Activated naive CD4-positive, alpha-beta T cell treated with anti-CD3 and anti-CD28 coated beads, Interleukin-2, amount 50 U/mL, for 24 hours (primary cell): ENCODE data around the gene S100B.
A peak's percentile ranks its signal among the peaks of the same experiment; 100 is the strongest.

Experiments
- H3K27ac Mint-ChIP-seq: one replicate; pipeline ENCODE4 v1.8.0; 2021; ENCODE audit warnings: mild to moderate bottlenecking, mixed read lengths
- H3K27me3 Mint-ChIP-seq: one replicate; pipeline ENCODE4 v1.8.0; 2021; ENCODE audit warnings: mixed read lengths
- H3K36me3 Mint-ChIP-seq: one replicate; pipeline ENCODE4 v1.8.0; 2021; ENCODE audit warnings: mixed read lengths
- H3K4me1 Mint-ChIP-seq: one replicate; pipeline ENCODE4 v1.8.0; 2021; ENCODE audit warnings: mixed read lengths
- H3K4me3 Mint-ChIP-seq: one replicate; pipeline ENCODE4 v1.8.0; 2021; ENCODE audit warnings: mild to moderate bottlenecking, mixed read lengths
- H3K9me3 Mint-ChIP-seq: one replicate; pipeline ENCODE4 v1.8.0; 2021; ENCODE audit warnings: mixed read lengths

The S100B gene

DNA sequence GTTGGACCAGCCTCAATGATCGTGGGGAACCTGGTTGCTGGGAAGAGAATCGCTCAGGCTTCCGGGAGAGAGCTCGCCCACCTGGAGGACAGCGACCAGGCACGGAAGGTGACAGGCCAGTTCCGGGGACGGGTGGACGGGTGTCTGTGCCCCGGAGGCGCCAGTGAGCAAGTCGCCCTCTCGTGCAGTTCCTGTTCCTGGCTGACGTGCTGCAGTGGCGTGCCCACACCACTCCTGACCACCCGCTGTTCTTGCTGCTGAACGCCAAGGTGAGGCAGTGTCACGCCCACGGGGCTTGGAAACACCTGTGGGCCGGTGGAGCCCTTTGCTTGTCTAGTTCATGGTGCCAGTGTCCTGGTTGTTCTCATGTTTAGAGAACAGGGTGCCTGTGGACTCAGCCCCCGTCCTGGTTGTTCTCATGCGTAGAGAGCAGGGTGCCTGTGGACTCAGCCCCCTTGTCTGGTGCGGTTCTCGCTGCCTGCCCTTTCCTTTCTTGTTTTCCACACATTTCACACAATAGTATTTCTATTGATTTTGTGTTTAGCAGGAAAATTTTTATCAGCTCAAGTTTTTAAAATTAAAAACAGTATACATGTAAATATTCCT is 53.1 kb downstream of the S100B start:
- H3K4me3 Mint-ChIP-seq = peak overlapping the region; percentile 72
- H3K27ac Mint-ChIP-seq = peak overlapping the region; percentile 91
- H3K27me3 Mint-ChIP-seq = no peaks in the 10 kb centered on the region
- peaks cover 72% of the 10 kb centered on the region for H3K4me1 Mint-ChIP-seq
- peaks cover 4% of the 10 kb centered on the region for H3K9me3 Mint-ChIP-seq
- H3K36me3 Mint-ChIP-seq = peaks cover 18% of the 10 kb centered on the region

DNA sequence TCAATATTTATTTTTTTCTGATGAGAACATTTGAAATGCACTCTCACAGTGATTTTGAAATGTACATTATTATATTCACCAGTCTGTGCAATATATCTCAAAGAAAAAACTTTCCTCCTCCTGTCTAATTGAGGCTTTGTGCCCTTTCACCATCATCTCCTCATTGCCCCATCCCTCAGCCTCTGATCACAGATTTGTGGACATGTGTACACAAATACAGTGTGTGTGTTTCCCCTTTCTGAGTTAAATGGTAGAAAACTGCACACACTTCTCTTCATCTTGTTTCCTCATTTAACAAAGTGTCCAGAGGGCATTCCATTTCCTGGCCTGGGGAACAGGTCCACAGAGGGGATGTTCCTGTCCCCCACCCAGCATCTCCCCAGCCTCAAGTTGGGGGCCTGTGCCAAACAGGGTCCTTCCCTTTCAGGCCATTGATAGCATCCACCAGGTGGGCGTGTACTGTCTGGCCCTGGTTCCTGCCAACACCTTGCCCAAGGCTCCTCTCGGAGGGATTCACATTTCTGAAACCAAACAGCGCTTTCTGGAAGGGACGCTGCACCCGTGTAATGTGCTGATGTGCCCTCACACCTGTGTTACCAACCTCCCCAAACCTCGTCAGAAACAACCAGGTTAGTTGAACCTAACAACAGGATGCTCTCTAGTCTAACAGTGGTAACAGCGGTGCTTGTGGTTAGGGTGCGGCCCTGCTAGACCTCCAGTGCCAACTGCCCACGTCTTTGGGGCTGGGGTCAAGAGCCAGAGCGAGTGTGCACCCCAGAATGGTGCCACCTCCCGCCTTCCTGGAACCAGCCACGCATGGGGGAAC is 54.6 kb downstream of the S100B start:
- Mint-ChIP-seq H3K27ac (peak overlapping the region; percentile 91), H3K4me3 (peak overlapping the region; percentile 43), H3K9me3 (peaks cover 4% of the 10 kb centered on the region), H3K27me3 (no peaks in the 10 kb centered on the region), H3K4me1 (peaks cover 63% of the 10 kb centered on the region), H3K36me3 (peaks cover 17% of the 10 kb centered on the region)

DNA sequence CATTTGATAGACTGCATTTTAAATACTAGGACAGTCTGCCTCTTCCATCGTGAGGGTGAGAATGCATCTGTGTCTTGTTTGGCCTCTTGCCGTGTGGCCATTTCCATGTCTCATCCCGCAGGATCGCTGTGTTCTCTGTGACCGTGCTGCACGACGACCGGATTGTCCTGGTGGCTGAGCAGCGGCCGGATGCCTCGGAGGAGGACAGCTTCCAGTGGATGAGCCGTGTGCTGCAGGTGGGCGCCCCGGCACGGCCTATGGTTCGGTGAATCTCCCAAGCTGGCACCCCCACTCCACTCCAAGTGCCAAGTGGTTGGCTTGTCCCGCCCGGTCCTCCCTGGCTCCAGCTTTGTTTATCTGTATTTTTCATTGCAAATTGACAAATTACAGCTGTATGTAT is 55.2 kb downstream of the S100B start:
- Mint-ChIP-seq H3K4me1 (peaks cover 70% of the 10 kb centered on the region), H3K36me3 (peaks cover 20% of the 10 kb centered on the region), H3K4me3 (no peak overlapping the region), H3K27me3 (no peaks in the 10 kb centered on the region), H3K9me3 (peaks cover 4% of the 10 kb centered on the region), H3K27ac (no peak overlapping the region)
